Urinary bladder (tissue), 4 donors: ENCODE measurements around the gene RAB40C. TPM values are rescaled to one million over a fixed set of nuclear protein-coding genes. Genes with fewer than 3 reads are reported as not detected.

ENCODE experiments used
- DNase-seq: peaks from one replicate; pipeline ENCODE4 v3.0.0-alpha.2; 2015; ENCODE audit errors: extremely low spot score
- H3K27ac ChIP-seq: one replicate; pipeline ENCODE4 v1.5.1; 2013; ENCODE audit warnings: low read depth, mild to moderate bottlenecking, moderate library complexity
- H3K36me3 ChIP-seq: one replicate; pipeline ENCODE4 v1.6.1; 2013; ENCODE audit warnings: mild to moderate bottlenecking, moderate library complexity; ENCODE audit not compliant: insufficient read depth
- H3K4me1 ChIP-seq: one replicate; pipeline ENCODE4 v1.6.1; 2013; ENCODE audit warnings: mild to moderate bottlenecking, moderate library complexity; ENCODE audit not compliant: insufficient read depth
- H3K4me3 ChIP-seq: one replicate; pipeline ENCODE4 v1.5.1; 2013; ENCODE audit warnings: low read depth, low read length
- WGBS: extraction: QIAGEN DNeasy Blood & Tissue Kit; methylation state at CpG from one replicate; pipeline ENCODE4 v1.1.7; 2013; 5-methylcytosine and 5-hydroxymethylcytosine counted together
- polyA plus RNA-seq: library from polyadenylated mRNA; stranded (reverse); fragments of 200-250 nt; gene quantifications from one replicate; pipeline ENCODE4 v1.2.3, GENCODE V29; 2013
- small RNA-seq: library from RNA; depleted of rRNA; stranded (forward); fragments of <200 nt; gene quantifications from one replicate; pipeline ENCODE3, GENCODE V24; 2014
- total RNA-seq: library from RNA; depleted of rRNA; stranded (reverse); fragments of >200 nt; gene quantifications from one replicate; pipeline ENCODE4 v1.2.3, GENCODE V29; 2014
- donor health status: healthy with polysubstance abuse.
- donor health status: healthy.

RAB40C gene
- total and polyA plus RNA-seq, 2 donors, result 6.9 to 30.9 TPM

DNA sequence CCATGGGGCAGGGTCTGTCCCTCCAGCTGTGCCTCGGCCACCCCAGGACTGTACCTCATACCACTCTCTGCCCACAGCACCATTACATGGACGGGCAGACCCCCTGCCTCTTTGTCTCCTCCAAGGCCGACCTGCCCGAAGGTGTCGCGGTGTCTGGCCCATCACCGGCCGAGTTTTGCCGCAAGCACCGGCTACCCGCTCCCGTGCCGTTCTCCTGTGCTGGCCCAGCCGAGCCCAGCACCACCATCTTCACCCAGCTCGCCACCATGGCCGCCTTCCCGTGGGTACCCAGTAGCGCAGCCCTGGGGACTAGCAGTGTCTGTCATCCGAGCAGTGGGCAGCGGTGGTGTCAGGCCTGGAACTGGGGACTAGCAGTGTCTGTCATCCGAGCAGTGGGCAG, 83.0 kb downstream of the RAB40C start:
- no peak for DNase-seq
- Histone ChIP-seq H3K27ac (no peak overlapping the region), H3K4me1 (no peaks in the 10 kb centered on the region), H3K36me3 (no peaks in the 10 kb centered on the region), H3K4me3 (no peak overlapping the region)
- 92% methylated on average over 21 of the region's 21 CpGs for WGBS

GRCh38 chr16:673399-673991, 83.6 kb downstream of the RAB40C start:
- no peaks in the 10 kb centered on the region for H3K36me3 ChIP-seq
- DNase-seq, result no peak
- H3K4me1 ChIP-seq, result no peaks in the 10 kb centered on the region
- H3K4me3 ChIP-seq, result no peak overlapping the region
- no peak overlapping the region for H3K27ac ChIP-seq
- 91% methylated on average over 18 of the region's 18 CpGs for WGBS

GRCh38 chr16:674214-674881, 84.5 kb downstream of the RAB40C start:
- no peak overlapping the region for H3K27ac ChIP-seq
- DNase-seq, result no peak
- H3K4me3 ChIP-seq, result no peak overlapping the region
- H3K36me3 ChIP-seq, result no peaks in the 10 kb centered on the region
- WGBS, result 81% methylated on average over 22 of the region's 22 CpGs
- H3K4me1 ChIP-seq, result no peaks in the 10 kb centered on the region

DNA sequence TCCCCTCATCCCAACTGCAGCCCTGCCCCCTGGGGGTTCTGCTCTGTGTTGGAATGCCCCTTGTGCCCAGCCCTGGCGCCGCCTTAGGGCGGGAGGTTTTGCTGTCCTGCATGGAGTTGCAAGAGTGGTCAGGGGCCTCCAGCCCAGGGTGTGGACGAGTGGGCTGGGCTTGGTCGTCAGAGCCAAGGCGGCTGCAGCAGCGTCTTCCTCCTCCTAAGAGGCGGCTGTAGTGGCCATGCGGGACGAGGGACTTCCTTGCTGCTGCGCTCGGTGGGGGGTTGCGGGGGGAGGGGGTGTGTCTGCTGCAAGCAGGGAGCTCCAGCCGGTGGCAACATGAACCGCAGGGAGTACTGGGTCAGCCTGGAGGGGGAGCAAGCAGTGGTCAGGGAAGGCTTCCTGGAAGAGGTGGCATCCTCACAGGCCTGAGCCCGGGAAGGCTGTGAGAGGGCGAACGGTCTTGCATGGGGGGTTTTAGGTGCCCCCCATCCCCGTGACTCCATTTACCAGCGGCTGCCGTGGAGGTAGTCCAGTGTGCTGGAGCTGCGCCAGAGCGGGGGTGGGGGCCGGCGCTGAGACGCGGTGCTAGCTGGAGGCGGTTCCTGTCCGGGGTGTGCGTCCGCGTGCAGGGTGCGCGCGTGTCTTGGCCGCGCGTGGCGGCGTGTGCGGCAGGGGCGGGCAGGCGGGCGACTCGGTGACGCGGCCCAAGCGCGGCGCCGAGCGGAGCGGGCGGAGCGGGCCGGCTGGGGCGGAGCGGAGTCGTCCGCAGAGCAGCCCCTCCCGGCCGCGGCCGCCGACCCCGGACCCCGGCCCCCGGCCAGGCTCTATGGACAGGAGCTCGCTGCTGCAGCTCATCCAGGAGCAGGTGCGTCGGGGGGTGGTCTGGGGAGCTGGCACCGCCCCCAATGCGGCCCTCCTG, 85.4 kb downstream of the RAB40C start, which contains the start of gene RHBDL1:
RHBDL1 (plus strand) TSS at position 704 of the 916 bp plus-strand sequence; CDS start at position 824, 120 bp downstream.
- no peak for DNase-seq
- Histone ChIP-seq H3K4me1 (no peaks in the 10 kb centered on the region), H3K27ac (no peak within 1 kb of the TSS), H3K4me3 (peak within 1 kb of the TSS; percentile 9), H3K36me3 (no peaks in the 10 kb centered on the region)
- WGBS, result 3% methylated on average over 73 of the region's 73 CpGs

DNA sequence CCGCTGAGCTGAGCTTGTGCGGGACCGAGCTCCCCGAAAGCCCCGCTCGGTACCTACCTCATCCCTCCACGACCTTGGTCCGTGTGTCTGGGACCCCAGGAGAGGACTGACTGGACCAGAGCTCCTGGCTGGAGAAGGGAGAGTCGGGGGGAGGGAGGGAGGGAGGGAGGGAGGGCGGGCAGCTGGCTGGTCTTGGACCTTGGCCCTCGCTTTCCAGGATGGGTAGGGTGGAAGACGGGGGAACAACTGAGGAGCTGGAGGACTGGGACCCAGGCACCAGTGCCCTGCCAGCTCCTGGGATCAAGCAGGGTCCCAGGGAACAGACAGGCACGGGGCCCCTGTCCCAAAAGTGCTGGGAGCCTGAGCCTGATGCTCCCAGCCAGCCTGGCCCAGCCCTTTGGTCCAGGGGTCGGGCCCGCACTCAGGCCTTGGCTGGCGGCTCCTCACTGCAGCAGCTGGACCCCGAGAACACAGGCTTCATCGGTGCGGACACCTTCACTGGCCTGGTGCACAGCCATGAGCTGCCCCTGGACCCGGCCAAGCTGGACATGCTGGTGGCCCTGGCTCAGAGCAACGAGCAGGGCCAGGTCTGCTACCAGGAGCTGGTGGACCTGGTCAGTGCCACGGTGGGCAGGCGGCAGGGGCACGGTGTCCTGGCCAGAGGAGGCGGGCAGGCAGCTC, 86.2 kb downstream of the RAB40C start:
- Histone ChIP-seq H3K27ac (no peak overlapping the region), H3K36me3 (no peaks in the 10 kb centered on the region), H3K4me1 (no peaks in the 10 kb centered on the region), H3K4me3 (no peak overlapping the region)
- WGBS, result 37% methylated on average over 25 of the region's 25 CpGs
- DNase-seq, result no peak

GRCh38 chr16:676565-676902, 86.7 kb downstream of the RAB40C start:
- WGBS, result 88% methylated on average over 21 of the region's 21 CpGs
- H3K36me3 ChIP-seq, result no peaks in the 10 kb centered on the region
- DNase-seq, result no peak
- no peak overlapping the region for H3K27ac ChIP-seq
- H3K4me3 ChIP-seq, result no peak overlapping the region
- H3K4me1 ChIP-seq, result no peaks in the 10 kb centered on the region

- DNase-seq, result peak; percentile 64
- Histone ChIP-seq H3K27ac (no peak overlapping the region), H3K4me3 (no peak overlapping the region), H3K4me1 (no peaks in the 10 kb centered on the region), H3K36me3 (no peaks in the 10 kb centered on the region)
- WGBS, result 63% methylated on average over 23 of the region's 23 CpGs
Measured at GRCh38 chr16:676913-677312, 87.0 kb downstream of the RAB40C start.

GRCh38 chr16:677316-678190, 87.7 kb downstream of the RAB40C start:
- DNase-seq, result no peak
- 47% methylated on average over 57 of the region's 57 CpGs for WGBS
- H3K27ac ChIP-seq, result no peak overlapping the region
- H3K36me3 ChIP-seq, result peaks cover under 1% of the 10 kb centered on the region
- H3K4me3 ChIP-seq, result no peak overlapping the region
- no peaks in the 10 kb centered on the region for H3K4me1 ChIP-seq

- H3K4me1 ChIP-seq, result peaks cover under 1% of the 10 kb centered on the region
- 83% methylated on average over 21 of the region's 21 CpGs for WGBS
- H3K36me3 ChIP-seq, result peaks cover 2% of the 10 kb centered on the region
- no peak for DNase-seq
- no peak overlapping the region for H3K4me3 ChIP-seq
- no peak overlapping the region for H3K27ac ChIP-seq
Measured at GRCh38 chr16:678209-678857, 88.5 kb downstream of the RAB40C start.

Small RNA genes lying within 50 kb of the gene (small RNA-seq; reads per million reads assigned to genes)
- gene MIR3176, result 0.53 reads per million, percentile 49 among the genes with 10 or more reads in this experiment
- gene Z98883.1, result not detected

Other genes starting within 250 kb of the RAB40C start
- gene AXIN1, start 237.3 kb upstream of the RAB40C start, total RNA-seq, result 9.9 TPM
- gene AXIN1, start 237.3 kb upstream of the RAB40C start, polyA plus RNA-seq, result 25.0 TPM
- gene MRPL28, start 219.5 kb upstream of the RAB40C start, total RNA-seq, result 20.3 TPM
- 81.1 TPM for gene MRPL28, start 219.5 kb upstream of the RAB40C start, polyA plus RNA-seq
- 15.9 TPM for gene PGAP6, start 208.1 kb upstream of the RAB40C start, total RNA-seq
- gene PGAP6, start 208.1 kb upstream of the RAB40C start, polyA plus RNA-seq, result 53.8 TPM
- gene NME4, start 192.9 kb upstream of the RAB40C start, total RNA-seq, result 29.0 TPM
- 246 TPM for gene NME4, start 192.9 kb upstream of the RAB40C start, polyA plus RNA-seq
- gene DECR2, start 188.2 kb upstream of the RAB40C start, total RNA-seq, result 5.3 TPM
- gene DECR2, start 188.2 kb upstream of the RAB40C start, polyA plus RNA-seq, result 20.6 TPM
- gene RAB11FIP3, start 164.4 kb upstream of the RAB40C start, total RNA-seq, result 16.8 TPM
- gene RAB11FIP3, start 164.4 kb upstream of the RAB40C start, polyA plus RNA-seq, result 57.0 TPM
- 12.7 TPM for gene CAPN15, start 62.4 kb upstream of the RAB40C start, total RNA-seq
- gene CAPN15, start 62.4 kb upstream of the RAB40C start, polyA plus RNA-seq, result 30.3 TPM
- gene PRR35, start 29.7 kb upstream of the RAB40C start, total RNA-seq, result not detected
- not detected for gene PRR35, start 29.7 kb upstream of the RAB40C start, polyA plus RNA-seq
- 1.0 TPM for gene NHLRC4, start 23.1 kb upstream of the RAB40C start, total RNA-seq
- 1.8 TPM for gene NHLRC4, start 23.1 kb upstream of the RAB40C start, polyA plus RNA-seq
- 11.8 TPM for gene PIGQ, start 20.1 kb upstream of the RAB40C start, total RNA-seq
- 39.0 TPM for gene PIGQ, start 20.1 kb upstream of the RAB40C start, polyA plus RNA-seq
- 0.37 TPM for gene WFIKKN1, start 40.9 kb downstream of the RAB40C start, total RNA-seq
- gene WFIKKN1, start 40.9 kb downstream of the RAB40C start, polyA plus RNA-seq, result 0.30 TPM
- 26.7 TPM for gene METTL26, start 46.2 kb downstream of the RAB40C start, total RNA-seq
- 135 TPM for gene METTL26, start 46.2 kb downstream of the RAB40C start, polyA plus RNA-seq
- 5.1 TPM for gene MCRIP2, start 51.8 kb downstream of the RAB40C start, total RNA-seq
- 42.6 TPM for gene MCRIP2, start 51.8 kb downstream of the RAB40C start, polyA plus RNA-seq
- gene WDR90, start 59.3 kb downstream of the RAB40C start, total RNA-seq, result 15.8 TPM
- gene WDR90, start 59.3 kb downstream of the RAB40C start, polyA plus RNA-seq, result 21.9 TPM
- 26.0 TPM for gene RHOT2, start 78.1 kb downstream of the RAB40C start, total RNA-seq
- gene RHOT2, start 78.1 kb downstream of the RAB40C start, polyA plus RNA-seq, result 103 TPM
- gene RHBDL1, start 85.6 kb downstream of the RAB40C start, total RNA-seq, result 0.95 TPM
- gene RHBDL1, start 85.6 kb downstream of the RAB40C start, polyA plus RNA-seq, result 1.3 TPM
- gene STUB1, start 90.3 kb downstream of the RAB40C start, total RNA-seq, result 29.4 TPM
- gene STUB1, start 90.3 kb downstream of the RAB40C start, polyA plus RNA-seq, result 132 TPM
- gene JMJD8, start 94.3 kb downstream of the RAB40C start, total RNA-seq, result 28.3 TPM
- 91.4 TPM for gene JMJD8, start 94.3 kb downstream of the RAB40C start, polyA plus RNA-seq
- 2.7 TPM for gene WDR24, start 100.3 kb downstream of the RAB40C start, total RNA-seq
- 12.9 TPM for gene WDR24, start 100.3 kb downstream of the RAB40C start, polyA plus RNA-seq
- 0.26 TPM for gene FBXL16, start 115.7 kb downstream of the RAB40C start, total RNA-seq
- gene FBXL16, start 115.7 kb downstream of the RAB40C start, polyA plus RNA-seq, result 0.68 TPM
- 14.5 TPM for gene METRN, start 125.1 kb downstream of the RAB40C start, total RNA-seq
- gene METRN, start 125.1 kb downstream of the RAB40C start, polyA plus RNA-seq, result 42.9 TPM
- 7.9 TPM for gene ANTKMT, start 131.1 kb downstream of the RAB40C start, total RNA-seq
- 29.3 TPM for gene ANTKMT, start 131.1 kb downstream of the RAB40C start, polyA plus RNA-seq
- 0.74 TPM for gene CCDC78, start 136.4 kb downstream of the RAB40C start, total RNA-seq
- gene CCDC78, start 136.4 kb downstream of the RAB40C start, polyA plus RNA-seq, result 0.49 TPM
- 1.1 TPM for gene HAGHL, start 137.0 kb downstream of the RAB40C start, total RNA-seq
- 3.5 TPM for gene HAGHL, start 137.0 kb downstream of the RAB40C start, polyA plus RNA-seq
- gene CIAO3, start 150.9 kb downstream of the RAB40C start, total RNA-seq, result 33.4 TPM
- gene CIAO3, start 150.9 kb downstream of the RAB40C start, polyA plus RNA-seq, result 26.6 TPM
- 0.74 TPM for gene MSLN, start 170.7 kb downstream of the RAB40C start, total RNA-seq
- gene MSLN, start 170.7 kb downstream of the RAB40C start, polyA plus RNA-seq, result 0.41 TPM
- gene RPUSD1, start 198.3 kb downstream of the RAB40C start, total RNA-seq, result 8.1 TPM
- 21.6 TPM for gene RPUSD1, start 198.3 kb downstream of the RAB40C start, polyA plus RNA-seq
- gene CHTF18, start 198.6 kb downstream of the RAB40C start, total RNA-seq, result 8.6 TPM
- gene CHTF18, start 198.6 kb downstream of the RAB40C start, polyA plus RNA-seq, result 16.7 TPM
- not detected for gene GNG13, start 210.7 kb downstream of the RAB40C start, total RNA-seq
- gene GNG13, start 210.7 kb downstream of the RAB40C start, polyA plus RNA-seq, result not detected